Stimulated activated CD4-positive, alpha-beta T cell treated with anti-CD3 and anti-CD28 coated beads, Interleukin-12 subunit alpha, Interleukin-12 subunit beta, amount 100 ng/mL, for 4 hours (primary cell): ENCODE measurements around the gene AKAP13.
"Not testable (repeated sequence)": the region's sequence is repeated elsewhere in the genome, so short reads cannot be mapped to it uniquely, and the experiment has no call there.

Experiments
- DNase-seq: peaks from one replicate; pipeline ENCODE4 v3.0.0-alpha.2; 2020

Gene AKAP13

GRCh38 chr15:85348048-85348766 is 32.2 kb upstream of the AKAP13 start:
- DNase-seq = not testable (repeated sequence)

- DNase-seq = not testable (repeated sequence)
Observed at GRCh38 chr15:85349062-85349461, 31.3 kb upstream of the AKAP13 start.

DNA sequence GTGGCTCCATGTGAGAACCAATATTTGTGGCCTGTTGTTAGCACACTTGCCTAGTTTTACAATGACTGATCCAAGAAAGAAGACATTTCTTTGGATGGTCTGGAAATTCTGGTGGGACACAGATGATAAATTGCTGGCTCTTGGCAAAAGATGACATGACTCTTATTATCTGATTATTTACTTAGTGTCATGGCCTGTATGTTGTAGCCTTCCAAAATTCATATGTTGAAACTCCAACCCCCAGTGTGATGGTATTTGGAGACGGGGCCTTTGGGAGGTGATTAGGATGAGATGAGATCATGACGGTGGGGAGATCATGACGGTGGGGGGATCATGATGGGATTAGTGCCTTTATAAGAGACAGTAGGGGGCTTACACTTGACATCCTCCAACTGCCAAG is 30.0 kb upstream of the AKAP13 start:
- no peak for DNase-seq

DNA sequence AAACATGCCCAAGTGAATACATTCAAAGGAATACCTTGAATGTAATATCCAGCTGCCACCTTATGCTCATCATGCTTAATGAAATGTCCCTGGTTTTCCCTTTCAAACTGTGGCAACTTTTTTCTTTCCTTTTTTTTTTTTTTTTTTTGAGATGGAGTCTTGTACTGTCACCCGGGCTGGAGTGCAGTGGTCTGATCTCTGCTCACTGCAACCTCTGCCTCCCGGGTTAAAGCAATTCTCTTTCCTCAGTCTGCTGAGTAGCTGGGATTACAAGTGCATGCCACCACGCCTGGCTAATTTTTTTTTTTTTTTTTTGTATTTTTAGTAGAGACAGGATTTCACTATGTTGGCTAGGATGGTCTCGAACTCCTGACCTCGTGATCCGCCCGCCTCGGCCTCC is 28.9 kb upstream of the AKAP13 start:
- DNase-seq = not testable (repeated sequence)

DNA sequence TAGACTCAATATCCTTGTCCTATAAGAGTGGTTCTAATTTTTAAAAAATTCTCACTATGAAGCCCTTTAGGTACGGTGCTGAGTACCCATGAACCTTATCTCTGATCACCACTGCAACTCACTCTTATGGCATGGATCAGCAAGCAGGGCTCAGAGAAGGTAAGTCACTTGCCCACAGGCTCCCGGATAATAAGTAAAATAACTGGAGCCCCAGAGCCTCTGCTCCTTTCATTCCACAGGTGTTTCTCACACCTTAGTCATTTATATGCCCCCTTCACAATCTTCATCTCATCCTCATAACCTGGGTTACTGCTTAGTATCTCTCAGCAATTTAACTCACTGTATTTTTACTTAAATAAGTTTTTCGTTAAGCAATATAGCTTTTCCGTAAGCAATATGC is 28.4 kb upstream of the AKAP13 start:
- DNase-seq = no peak

GRCh38 chr15:85353516-85353915 is 26.9 kb upstream of the AKAP13 start:
- DNase-seq = no peak

GRCh38 chr15:85354461-85354860 is 25.9 kb upstream of the AKAP13 start:
- no peak for DNase-seq

GRCh38 chr15:85354948-85355347 is 25.5 kb upstream of the AKAP13 start:
- no peak for DNase-seq

DNA sequence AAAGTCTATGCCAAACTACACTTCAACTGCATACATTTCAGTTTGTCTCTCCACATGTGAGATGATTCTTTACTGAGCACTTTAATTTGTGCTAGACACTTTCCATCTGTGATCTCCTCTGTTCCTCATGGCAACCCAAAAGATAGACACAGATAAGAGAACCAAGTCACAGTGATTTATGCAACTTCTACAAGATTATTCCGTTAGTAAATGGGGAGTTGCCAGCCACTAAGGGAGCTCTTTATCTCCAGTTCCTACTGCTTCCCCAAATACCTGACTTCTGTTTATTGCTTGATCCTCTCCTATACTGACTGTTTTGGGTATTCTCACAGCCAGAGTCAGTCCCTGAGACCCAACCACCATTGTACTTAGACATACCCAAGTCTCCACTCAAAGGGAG is 24.1 kb upstream of the AKAP13 start:
- no peak for DNase-seq

GRCh38 chr15:85361323-85361722 is 19.1 kb upstream of the AKAP13 start:
- DNase-seq = no peak

- DNase-seq = no peak
Observed at GRCh38 chr15:85362436-85363081, 17.8 kb upstream of the AKAP13 start.

GRCh38 chr15:85365980-85366379 is 14.4 kb upstream of the AKAP13 start:
- no peak for DNase-seq

- no peak for DNase-seq
Observed at GRCh38 chr15:85367741-85368140, 12.7 kb upstream of the AKAP13 start.

GRCh38 chr15:85374831-85375230 is 5.6 kb upstream of the AKAP13 start:
- DNase-seq = no peak

- no peak for DNase-seq
Observed at GRCh38 chr15:85377269-85377668, 3.1 kb upstream of the AKAP13 start.

- DNase-seq = no peak
Observed at GRCh38 chr15:85377986-85378385, 2.4 kb upstream of the AKAP13 start.

DNA sequence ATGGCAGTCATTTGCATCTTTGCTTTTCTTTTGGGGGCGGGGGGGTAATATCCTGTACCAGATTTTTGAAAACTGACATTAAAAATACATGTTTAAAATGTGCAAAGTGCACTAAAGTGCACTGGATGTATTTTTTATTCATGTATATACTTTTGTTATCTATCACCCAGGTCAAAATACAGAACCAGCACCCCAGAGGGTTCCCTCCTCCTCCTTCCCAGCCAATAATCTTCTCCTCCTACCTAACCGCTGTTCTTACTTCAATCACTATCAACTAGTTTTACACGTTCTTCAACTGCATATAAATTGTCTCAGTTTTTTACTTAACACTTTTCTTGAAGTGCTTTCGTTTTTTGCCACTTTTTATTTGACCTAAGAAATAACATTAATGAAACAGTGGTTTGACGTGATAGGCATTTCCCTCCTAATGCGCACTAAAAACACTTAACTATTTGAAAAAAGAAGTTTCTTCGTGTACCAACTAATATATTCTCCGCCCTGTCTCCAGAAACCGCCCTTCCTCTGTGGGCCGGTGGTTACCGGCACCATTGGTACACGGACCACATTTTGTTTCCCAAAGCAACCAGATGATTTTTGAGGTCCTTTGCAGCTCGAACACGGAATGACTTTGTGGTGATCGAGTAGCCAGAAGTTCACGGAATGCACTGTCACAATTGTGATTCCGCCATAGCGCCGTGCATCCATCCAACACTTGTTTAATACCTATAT is 836 bp upstream of the AKAP13 start:
- DNase-seq = peak; percentile 4

GRCh38 chr15:85380812-85381642 is 624 bp downstream of the AKAP13 start:
- peak; percentile 51 for DNase-seq

DNA sequence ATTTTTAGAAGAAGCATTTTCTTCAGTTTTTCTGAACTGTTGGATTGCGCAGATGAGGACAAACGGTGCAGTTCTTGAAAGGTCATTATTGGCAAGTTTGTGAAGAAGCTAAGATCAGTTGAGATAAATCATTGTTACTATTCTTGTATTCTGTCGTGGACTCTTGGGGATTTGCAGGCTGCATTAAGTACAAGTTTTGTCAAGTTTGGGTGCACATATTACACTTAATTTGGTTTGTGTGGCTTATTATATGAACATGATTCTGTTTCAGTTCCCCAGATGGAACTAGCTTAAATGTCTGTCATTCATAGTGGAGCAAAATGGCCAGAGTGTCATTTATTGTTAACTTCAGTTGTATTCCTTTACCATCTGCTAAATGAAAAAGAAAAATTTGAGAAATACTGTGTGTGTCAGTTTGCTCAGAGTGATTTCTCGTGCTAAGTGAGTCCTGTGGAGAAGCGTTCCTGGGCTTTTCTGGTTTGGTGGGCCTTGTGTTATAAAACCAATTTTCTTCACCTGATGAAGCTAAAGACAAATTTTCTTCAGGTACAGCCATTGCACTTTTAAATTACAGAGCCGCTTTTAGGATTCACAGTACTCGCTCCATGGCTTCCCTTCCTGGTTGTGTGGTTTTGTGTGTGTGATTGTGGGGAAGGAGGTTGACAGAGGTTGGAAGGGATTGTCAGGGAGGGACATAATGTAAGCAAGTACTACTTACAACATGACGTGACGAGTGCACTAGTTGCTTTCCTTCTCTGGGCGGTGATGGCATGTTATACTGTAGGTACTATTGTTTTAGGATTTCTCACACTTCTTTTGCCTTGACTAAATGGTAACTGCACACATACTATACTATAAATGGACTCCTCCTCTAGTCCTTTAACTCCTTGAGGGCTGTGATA is 1.7 kb downstream of the AKAP13 start:
- no peak for DNase-seq

DNA sequence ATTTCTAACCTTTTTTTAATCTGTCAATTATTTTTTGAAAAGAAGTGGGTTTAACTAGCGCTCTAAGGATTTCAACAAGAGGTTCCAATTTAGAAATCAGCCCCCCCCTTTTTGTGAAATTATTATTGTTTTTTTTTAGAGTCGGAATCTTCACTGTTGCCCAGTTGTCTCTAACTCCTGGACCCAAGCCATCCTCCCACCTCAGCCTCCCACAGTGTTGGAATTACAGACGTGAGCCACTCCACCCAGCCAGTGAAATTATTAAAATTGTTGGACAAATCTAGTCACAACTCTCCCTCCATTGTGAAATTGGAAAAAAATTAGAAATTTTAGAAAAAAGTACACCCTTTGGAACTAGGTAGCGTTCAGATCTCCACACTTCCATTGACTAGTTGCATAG is 2.5 kb downstream of the AKAP13 start:
- no peak for DNase-seq

DNA sequence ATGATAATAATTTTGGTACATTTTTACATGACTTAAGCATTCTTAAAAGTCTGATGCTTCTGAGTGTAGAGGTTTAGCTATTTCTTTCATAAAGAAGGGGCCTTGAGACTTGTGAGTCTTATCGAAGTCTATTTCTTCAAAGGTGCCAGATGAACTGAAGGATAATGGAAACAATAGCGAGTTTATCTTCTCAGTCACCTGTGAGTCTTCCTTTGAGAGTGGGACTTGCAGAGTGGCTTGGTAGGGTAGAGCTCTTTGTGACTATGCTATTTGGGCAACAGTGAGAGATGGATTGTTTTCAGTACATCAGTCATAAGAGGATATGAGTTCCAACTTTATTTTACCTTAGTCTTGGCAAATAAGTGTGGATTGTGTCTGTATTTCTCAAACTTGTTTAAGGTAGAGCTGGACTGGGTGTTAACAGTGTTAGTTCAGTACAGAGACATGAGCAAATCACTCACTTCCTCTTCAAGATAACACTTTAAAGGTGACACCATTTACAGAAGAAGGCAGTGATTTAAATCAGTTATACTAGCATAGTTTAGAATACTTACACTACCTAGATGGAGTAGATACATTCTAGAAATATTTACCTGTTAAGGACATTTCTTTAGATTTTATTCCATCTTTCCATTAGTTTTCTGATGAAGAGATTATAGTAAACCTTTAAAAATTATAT is 3.2 kb downstream of the AKAP13 start:
- no peak for DNase-seq
